Pulmonary artery endothelial cell (primary cell): ENCODE measurements around the gene KIF18A. TPM values are rescaled to one million over a fixed set of nuclear protein-coding genes. Genes with fewer than 3 reads are reported as not detected.

ENCODE experiments used
- DNase-seq: peaks from one replicate; pipeline ENCODE4 v3.0.0-alpha.2; 2011; ENCODE audit warnings: low read depth, low spot score
- total RNA-seq: library from RNA; depleted of rRNA; stranded (reverse); fragments of >200 nt; gene quantifications from 2 replicates; pipeline ENCODE4 v1.2.3, GENCODE V29; 2014

Gene KIF18A
- total RNA-seq, 1 donor from 2014 or later: 8.3 TPM

DNA sequence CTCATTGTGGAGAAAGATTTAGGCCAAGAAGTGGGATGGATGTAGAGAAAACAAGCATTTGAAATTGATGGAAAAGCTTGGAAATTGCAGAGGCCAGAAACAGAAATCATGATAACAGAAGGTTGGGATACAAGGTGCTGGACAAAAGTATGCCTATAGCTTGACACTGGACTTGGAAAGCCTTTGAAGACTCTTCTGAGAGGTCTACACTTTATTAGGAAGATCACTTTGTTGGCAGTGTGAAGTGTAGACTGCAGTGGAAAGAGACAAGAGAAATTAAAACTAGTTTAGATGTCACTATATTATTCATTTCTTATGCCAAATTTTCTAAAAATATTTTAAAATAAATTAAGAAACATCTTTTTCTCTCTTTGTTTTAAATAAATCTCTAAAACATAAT, 59.1 kb downstream of the KIF18A start:
- no peak for DNase-seq

DNA sequence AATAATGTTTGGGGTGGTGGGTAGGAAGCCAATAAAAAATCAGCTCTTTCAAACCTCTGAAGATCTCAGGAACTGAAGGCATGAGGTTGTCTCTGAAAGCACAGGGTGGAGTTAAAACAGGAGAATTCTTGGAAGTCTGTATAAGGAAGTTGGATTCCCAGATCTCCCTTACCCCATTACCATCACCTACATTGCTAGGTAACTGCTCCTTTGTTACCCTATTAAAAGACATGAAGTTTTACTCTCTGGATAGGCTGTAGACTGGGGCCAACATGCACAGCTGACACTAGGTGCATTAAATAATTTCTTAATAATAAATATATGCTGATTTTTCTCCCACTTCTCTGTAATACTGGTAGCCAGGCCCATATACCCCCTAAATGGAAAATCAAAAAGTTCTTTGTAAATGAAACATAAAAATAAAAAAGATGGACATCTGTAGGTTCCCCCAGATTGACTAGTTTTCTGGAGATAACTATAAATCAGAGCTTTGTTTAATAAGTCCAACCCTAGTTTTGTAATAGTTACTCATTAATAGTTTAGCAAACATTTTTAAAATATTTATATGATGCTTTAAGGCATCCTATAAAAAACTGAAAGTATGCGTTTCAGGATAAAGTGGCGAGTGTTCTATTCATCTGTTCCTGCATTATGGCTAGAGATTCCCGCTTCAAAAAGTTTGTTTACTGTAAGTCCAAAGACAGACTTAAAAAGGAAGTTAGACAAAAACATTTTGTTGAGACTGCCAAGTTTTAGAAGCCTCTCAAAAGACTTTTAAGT, 63.8 kb downstream of the KIF18A start:
- DNase-seq: no peak

DNA sequence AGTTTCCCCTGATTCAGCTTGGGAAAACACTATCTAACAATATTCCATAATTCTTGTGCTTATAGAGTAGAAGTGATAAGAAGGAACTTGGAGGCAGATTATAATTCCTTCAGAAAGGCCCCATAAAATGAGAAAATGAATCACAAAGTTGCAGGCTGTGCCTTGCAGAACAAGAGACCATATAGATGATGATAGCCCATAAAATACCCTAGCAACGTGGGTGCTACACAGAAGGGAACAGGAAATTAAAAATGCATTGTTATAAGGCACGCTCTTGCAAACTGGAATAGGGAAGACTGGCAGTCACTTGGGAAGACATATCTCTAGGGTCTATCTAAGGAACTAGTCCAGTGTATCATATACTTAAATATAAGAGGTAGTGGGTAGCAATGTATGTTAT, 67.6 kb downstream of the KIF18A start:
- DNase-seq: no peak

DNA sequence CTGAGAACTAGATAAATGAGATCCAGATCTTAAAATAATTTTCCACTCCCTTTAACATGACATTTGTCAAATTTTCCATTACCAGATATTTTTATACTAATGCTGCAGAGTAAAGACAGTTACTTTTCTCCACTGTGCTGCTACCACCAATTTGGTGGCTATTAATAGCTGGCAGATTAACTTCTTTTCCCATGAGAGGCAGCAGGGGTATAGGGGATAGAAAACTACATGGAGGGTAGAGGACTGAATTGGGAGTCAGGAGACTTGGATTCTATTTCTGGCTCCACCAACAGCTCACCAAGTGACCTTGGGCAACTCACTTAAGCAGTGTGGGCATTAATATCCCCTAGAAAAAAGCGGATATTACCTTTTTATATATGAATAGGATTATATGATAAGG, 69.2 kb downstream of the KIF18A start:
- no peak for DNase-seq

DNA sequence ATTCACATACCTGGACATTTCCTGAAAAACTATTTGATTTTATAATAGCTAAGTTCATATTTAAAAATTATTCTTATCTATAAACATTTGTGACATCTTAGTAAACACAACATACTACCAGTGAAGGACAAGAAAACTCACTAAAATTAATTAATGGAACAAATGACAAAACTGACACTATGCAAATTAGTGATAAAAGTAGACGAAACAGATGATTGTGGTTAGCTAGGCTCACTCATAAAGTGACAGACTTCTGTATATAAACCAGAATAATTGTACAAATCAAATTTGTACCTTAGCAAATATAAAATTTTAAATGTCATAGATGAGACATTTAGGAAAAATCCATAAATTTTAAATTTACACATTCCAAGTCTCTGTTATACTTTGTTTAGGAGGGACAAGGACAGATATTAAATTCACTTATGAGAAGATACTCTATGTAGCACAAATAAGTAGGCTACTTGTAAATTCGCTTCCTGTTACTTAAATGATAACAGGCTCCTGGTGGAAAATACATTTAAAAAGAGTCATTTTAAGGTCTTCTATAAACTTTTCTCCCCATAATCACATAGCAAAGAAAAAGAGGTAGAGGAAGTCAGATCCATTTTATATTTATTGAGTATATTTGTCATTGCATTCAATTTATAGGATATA, 81.2 kb downstream of the KIF18A start:
- no peak for DNase-seq

DNA sequence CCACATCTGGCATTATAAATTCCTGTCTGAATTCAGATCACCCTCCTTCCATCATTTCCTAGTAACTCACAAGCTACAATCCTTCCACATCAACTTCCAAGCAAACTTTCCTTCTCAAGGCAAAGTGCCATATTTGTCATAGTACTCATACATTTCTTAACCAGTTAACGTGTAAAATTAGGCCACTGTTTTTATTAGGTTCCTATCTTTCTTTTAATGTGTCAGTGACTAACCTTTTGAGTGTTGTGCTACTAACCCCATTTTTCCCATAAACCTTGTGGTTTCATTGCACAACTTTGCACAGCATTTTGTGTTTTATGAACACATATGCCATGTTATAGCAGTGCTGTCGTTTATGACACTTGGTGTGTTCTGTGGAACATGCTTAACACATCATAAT, 90.1 kb downstream of the KIF18A start:
- no peak for DNase-seq

DNA sequence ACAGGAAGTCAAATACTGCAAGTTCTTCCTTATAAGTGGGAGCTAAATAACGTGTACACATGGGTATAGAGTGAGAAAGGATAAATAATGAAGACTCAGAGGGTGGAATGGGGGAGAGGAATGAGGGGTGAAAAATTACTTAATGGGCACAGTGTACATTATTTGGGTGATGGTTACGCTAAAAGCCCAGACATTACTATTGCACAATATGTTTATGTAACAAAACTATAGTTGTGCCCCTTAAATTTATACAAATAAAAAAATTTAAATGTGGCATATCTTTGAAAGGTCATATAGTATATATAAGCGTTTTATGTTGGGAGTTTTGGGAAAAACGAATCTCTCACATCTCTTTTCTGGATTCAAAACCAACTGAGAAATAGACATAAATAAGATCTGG, 96.1 kb downstream of the KIF18A start:
- DNase-seq: no peak

DNA sequence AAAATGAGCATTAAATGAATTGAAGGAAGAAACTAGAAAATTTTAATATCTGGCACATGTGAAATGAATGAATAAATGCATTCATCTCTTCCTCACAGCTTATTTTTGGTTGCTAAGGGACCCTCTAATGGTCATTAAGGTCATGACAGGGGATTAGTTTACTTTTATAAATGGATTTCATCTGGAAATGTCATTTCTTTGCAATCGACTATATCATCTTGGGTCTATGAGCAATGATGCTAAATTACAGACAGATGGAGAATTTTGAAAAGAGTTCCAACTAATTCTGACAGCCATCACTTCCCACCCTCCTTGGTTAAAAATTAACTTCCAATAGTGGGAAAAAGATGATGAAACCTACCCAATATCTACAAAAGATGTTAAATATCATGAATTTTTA, 98.0 kb downstream of the KIF18A start:
- no peak for DNase-seq

- DNase-seq: no peak
Observed at GRCh38 chr11:28009388-28009787, 98.6 kb downstream of the KIF18A start.

GRCh38 chr11:28003615-28004014, 104.3 kb downstream of the KIF18A start:
- DNase-seq: no peak

DNA sequence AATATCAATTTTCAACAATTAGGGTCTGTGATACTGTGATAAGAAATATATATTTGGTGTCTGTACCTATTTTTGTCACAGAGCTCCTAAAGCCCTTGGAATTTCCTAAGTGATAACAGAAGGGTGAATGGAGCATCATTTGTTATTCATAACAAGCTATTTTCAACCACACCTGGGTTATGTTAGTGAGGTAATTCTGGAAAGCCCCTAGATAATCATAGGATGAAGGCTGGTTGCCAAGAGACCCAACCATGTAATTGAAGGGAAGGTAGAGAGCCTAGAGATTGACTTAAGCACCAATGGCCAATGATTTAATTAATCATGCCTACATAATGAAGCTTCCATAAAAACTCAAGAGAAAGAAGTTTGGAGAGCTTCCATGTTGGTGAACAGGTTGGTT, 109.4 kb downstream of the KIF18A start:
- no peak for DNase-seq

GRCh38 chr11:27997344-27997743, 110.6 kb downstream of the KIF18A start:
- DNase-seq: no peak

DNA sequence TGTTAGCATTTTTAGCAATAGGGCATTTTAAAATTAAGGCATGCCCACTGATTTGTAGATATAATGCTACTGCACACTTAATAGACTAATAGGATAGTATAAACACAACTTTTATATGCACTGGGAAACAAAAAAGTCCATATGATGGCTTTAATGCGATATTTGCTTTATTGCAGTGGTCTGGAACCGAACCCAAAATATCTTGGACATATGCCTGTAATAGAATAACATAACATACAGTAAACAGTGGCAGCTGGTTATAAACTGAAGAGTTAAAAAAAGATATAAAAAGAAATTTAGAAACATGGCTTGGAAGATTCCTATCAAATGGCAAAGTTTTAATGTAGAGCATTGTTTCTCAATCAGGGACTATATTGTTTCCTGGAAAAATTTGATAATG, 111.9 kb downstream of the KIF18A start:
- no peak for DNase-seq

- no peak for DNase-seq
Observed at GRCh38 chr11:27995083-27995482, 112.9 kb downstream of the KIF18A start.

- DNase-seq: no peak
Observed at GRCh38 chr11:27991736-27992135, 116.2 kb downstream of the KIF18A start.

DNA sequence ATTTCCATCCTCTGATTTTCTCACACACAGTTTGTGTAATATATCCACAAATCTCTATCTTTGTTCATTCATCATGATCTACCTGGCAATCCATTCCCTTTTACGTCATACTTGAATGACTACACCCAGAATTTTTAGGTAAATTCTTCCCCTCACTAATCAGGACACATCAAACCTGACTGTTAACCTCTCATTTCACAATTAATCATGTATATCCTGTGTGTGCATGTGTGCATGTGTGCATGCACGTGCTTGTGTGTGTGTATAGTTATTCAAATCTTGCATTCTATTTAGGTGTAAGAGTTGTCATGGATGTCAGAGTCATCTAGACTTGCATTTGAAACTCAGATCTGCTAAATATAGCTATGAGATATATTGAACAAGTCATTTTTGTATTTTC, 130.4 kb downstream of the KIF18A start:
- no peak for DNase-seq

- no peak for DNase-seq
Observed at GRCh38 chr11:27977031-27977430, 130.9 kb downstream of the KIF18A start.

- no peak for DNase-seq
Observed at GRCh38 chr11:27976262-27976661, 131.7 kb downstream of the KIF18A start.

DNA sequence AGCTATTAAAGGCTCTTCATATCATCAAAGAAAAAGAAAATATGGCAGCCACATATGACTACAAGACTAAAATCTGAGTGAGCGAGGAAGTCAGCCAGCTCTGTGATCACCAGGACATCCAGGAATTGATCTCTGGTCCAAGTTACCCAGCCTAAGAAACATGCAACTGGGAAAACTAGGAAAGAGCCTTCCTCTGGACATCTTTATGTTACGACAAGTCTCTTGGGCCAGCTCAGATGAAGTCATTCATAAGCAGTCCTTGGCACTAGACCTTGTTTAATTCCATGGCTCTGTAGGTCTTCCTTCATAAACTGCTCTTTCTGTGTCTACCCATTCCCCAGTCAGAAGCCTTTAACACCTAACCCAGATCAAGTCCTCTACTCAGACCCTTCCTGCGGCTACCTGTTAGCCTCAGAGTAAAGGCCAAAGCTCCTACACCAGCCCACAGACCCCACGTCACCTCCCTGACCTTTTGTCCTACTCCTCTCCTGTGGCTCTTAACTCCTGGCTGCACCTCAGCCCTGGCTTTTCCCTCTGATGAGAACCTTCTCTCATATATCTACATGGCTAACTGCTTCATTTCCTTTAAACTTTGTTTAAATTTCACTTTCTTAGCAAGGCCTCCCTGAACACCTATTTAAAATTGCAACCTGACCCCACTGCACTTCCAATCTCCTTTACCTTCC, 134.0 kb downstream of the KIF18A start:
- no peak for DNase-seq

GRCh38 chr11:27972522-27973170, 135.3 kb downstream of the KIF18A start:
- no peak for DNase-seq

DNA sequence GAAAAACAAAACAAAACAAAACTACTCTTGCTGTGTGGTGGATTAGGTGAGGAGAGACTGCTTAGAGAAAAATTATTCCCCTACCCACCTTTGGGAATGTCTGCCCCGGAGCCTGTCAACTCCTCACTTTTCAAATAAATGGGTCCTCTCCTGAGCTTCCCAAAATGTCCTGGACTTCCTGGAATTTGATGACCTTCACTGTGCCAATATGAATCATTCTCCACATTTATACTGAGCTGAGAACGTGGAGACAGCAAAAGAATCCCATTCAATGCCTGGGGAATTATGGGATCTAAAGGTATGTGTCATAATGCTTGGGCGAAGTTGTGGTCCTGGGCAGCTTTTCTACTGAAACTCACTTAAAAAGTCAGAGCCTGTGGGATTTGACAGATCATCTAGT, 136.8 kb downstream of the KIF18A start:
- no peak for DNase-seq
